ENCODE measurements around the gene SVOP. TPM values are rescaled to one million over a fixed set of nuclear protein-coding genes. Genes with fewer than 3 reads are reported as not detected.
"Not testable (repeated sequence)": the region's sequence is repeated elsewhere in the genome, so short reads cannot be mapped to it uniquely, and the experiment has no call there.

The SVOP gene
- total RNA-seq, 2 donors from 2014 or later, result 0.52 TPM; not detected in 1

DNA sequence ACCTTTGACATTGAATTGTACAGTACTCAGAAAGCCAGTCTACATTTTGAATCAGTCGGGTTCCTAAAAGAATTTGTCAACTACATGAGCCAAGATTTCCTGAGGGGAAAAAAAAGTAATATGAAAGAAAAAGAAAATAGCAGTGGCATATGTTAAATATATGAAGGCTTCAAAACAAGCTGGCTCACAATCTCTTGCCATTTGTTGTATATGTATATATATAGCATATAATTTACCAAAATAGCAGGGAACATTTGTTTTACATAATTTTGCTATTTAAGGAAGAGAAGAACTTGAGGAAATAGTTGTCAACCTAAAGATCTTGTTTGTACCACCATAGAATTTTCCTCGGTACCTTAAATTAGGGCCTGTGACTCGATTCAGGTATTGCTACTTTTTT lies 16.9 kb downstream of the SVOP start:
- no peak for TF ChIP-seq POLR2A (IDR thresholded peaks at IDR 0.05)
- TF ChIP-seq, protein P1, sequence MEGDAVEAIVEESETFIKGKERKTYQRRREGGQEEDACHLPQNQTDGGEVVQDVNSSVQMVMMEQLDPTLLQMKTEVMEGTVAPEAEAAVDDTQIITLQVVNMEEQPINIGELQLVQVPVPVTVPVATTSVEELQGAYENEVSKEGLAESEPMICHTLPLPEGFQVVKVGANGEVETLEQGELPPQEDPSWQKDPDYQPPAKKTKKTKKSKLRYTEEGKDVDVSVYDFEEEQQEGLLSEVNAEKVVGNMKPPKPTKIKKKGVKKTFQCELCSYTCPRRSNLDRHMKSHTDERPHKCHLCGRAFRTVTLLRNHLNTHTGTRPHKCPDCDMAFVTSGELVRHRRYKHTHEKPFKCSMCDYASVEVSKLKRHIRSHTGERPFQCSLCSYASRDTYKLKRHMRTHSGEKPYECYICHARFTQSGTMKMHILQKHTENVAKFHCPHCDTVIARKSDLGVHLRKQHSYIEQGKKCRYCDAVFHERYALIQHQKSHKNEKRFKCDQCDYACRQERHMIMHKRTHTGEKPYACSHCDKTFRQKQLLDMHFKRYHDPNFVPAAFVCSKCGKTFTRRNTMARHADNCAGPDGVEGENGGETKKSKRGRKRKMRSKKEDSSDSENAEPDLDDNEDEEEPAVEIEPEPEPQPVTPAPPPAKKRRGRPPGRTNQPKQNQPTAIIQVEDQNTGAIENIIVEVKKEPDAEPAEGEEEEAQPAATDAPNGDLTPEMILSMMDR (IDR thresholded peaks at IDR 0.05), result no peak
- Histone ChIP-seq H3K9me3 (no peaks in the 10 kb centered on the region), H3K27ac (no peak overlapping the region), H3K36me3 (replicated peaks in 1 of 2; ENCODE audit: insufficient read depth in 1 of 2, low read depth in 2 of 2) (no peaks in the 10 kb centered on the region), H3K4me3 (no peak overlapping the region), H3K27me3 (no peaks in the 10 kb centered on the region), H3K4me1 (no peaks in the 10 kb centered on the region)
- ATAC-seq (no peak), DNase-seq (no peak)
- WGBS, 2 donors, result 59 to 61% methylated on average over 3 of the region's 3 CpGs
- intact Hi-C loops (cut with DNase I), result no loop called here

DNA sequence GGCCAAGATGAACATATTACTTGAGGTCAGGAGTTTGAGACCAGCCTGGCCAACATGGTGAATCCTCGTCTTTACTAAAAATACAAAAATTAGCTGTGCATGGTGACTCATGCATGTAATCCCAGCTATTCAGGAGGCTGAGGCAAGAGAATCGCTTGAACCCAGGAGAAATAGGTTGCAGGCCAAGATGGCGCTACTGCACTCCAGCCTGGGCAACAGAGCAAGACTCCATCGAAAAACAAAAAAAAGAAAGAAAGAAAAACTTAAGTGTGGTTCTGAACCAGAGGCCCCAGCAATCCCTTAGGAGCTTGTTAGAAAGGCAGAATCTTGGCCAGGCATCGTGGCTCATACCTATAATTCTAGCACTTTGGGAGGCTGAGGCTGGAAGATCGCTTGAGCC lies 24.5 kb downstream of the SVOP start:
- WGBS, 2 donors, result 74 to 86% methylated on average over 6 of the region's 6 CpGs
- no peak for ATAC-seq

DNA sequence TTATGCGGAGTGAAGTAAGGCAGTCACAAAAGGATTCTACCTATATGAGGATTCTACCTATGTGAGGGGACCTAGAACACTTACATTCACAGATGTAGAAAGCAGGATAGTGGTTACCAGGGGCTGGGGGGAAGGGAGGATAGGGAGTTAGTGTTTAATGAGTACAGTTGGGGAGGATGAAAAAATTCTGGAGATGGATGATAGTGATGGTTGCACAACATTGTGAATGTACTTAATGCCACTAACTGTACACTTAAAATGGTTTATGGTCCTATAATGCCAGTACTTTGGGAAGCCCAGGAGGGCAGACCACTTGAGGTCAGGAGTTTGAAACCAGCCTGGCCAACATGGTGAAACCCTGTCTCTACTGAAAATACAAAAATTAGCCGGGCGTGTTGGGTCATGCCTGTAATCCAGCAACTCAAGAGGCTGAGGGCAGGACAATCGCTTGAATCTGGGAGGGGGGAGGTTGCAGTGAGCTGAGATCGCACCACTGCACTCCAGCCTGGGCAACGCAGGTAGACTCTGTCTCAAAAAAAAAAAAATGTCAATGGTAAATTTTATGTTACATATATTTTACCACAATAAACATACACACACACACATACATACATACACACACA lies 25.4 kb downstream of the SVOP start:
- H3K4me1 ChIP-seq, result no peaks in the 10 kb centered on the region
- no peaks in the 10 kb centered on the region for H3K27me3 ChIP-seq
- H3K36me3 ChIP-seq (replicated peaks in 1 of 2; ENCODE audit: insufficient read depth in 1 of 2, low read depth in 2 of 2), result no peaks in the 10 kb centered on the region
- 66 to 79% methylated on average over 6 of the region's 6 CpGs for WGBS, 2 donors
- no peak for DNase-seq
- H3K27ac ChIP-seq, result no peak overlapping the region
- no peaks in the 10 kb centered on the region for H3K9me3 ChIP-seq
- H3K4me3 ChIP-seq, result no peak overlapping the region
- ATAC-seq, result no peak
- TF ChIP-seq, protein P1 (IDR thresholded peaks at IDR 0.05), result no peak
- TF ChIP-seq POLR2A (IDR thresholded peaks at IDR 0.05), result no peak
- intact Hi-C loops (cut with DNase I), result no loop called here

More for the DNA sequence above, 24.5 kb downstream of the SVOP start:
- no peaks in the 10 kb centered on the region for H3K27me3 ChIP-seq
- H3K9me3 ChIP-seq, result no peaks in the 10 kb centered on the region
- intact Hi-C loops (cut with DNase I), result no loop called here
- no peaks in the 10 kb centered on the region for H3K36me3 ChIP-seq (replicated peaks in 1 of 2; ENCODE audit: insufficient read depth in 1 of 2, low read depth in 2 of 2)
- H3K4me1 ChIP-seq, result no peaks in the 10 kb centered on the region
- DNase-seq, result no peak
- no peak for TF ChIP-seq POLR2A (IDR thresholded peaks at IDR 0.05)
- TF ChIP-seq, protein P1 (IDR thresholded peaks at IDR 0.05), result no peak
- no peak overlapping the region for H3K27ac ChIP-seq
- H3K4me3 ChIP-seq, result no peak overlapping the region

DNA sequence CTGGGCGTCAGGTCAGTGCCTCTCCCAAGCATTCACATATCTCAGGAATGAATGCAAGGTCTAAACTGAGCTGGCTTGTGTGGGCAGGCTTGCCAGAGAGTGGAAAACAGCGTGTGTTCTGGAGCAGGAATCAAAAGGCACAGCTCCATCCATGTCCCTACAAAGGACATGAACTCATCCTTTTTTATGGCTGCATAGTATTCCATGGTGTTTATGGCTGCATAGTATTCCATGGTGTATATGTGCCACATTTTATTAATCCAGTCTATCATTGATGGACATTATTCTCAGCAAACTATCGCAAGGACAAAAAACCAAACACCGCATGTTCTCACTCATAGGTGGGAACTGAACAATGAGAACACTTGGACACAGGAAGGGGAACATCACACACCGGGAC lies 30.8 kb downstream of the SVOP start:
- DNase-seq; intact Hi-C loops (cut with DNase I); H3K27me3 ChIP-seq; H3K9me3 ChIP-seq; H3K4me3 ChIP-seq; H3K4me1 ChIP-seq; H3K27ac ChIP-seq; ATAC-seq; H3K36me3 ChIP-seq (replicated peaks in 1 of 2; ENCODE audit: insufficient read depth in 1 of 2, low read depth in 2 of 2): not testable (repeated sequence)
- 33 to 39% methylated on average over 5 of the region's 5 CpGs for WGBS, 2 donors

DNA sequence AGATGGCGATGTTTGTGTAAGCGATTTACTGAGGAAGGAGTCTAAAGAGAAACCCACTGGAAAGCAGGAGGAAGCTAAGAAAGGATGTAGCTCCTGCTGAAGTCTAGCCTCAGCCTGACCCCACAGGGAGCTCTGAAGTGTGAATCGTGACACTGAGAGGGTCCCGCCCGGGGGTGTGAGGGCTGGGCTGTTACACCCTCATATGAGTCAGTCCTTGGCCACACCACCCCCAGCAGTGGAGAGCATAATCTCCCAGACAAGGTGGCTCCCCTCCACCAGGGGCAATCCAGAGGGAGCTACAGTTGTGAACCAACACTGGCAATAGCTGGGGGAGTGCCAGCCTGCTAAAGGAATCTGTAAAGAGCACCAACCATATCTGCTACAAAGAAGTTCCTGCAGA lies 31.5 kb downstream of the SVOP start:
- H3K36me3 ChIP-seq (replicated peaks in 1 of 2; ENCODE audit: insufficient read depth in 1 of 2, low read depth in 2 of 2), result no peaks in the 10 kb centered on the region

More for the DNA sequence above, 31.5 kb downstream of the SVOP start:
- ATAC-seq (no peak), DNase-seq (no peak)
- no peak overlapping the region for H3K4me3 ChIP-seq
- WGBS, 2 donors, result 21 to 40% methylated on average over 5 of the region's 5 CpGs
- intact Hi-C loops (cut with DNase I), result no loop called here
- H3K27me3 ChIP-seq, result no peaks in the 10 kb centered on the region
- H3K4me1 ChIP-seq, result no peaks in the 10 kb centered on the region
- no peak overlapping the region for H3K27ac ChIP-seq
- no peak for TF ChIP-seq POLR2A (IDR thresholded peaks at IDR 0.05)
- TF ChIP-seq, protein P1 (IDR thresholded peaks at IDR 0.05), result no peak
- H3K9me3 ChIP-seq, result no peaks in the 10 kb centered on the region

Data from body of pancreas (tissue), 4 donors.